ENCODE data around the gene IPO5.

DNA sequence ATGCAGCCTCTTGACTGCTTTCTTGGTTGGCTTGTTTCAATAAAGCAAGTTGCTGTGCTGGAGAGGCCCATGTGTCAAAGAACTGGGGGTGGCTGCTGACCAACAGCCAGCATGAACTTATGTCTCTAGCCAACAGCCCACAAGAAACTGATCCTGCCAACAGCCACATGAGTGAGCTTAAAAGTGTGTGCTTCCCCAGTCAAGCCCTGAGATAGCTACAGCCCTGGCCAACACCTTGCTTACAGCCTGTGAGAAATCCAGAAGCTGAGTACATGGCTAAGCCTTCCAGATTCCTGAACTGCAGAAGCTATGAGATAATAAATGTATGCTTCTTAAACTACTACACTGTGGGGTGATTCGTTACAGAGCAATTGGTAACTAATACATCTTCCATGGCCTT lies 38.9 kb upstream of the IPO5 start:
- TF ChIP-seq, protein P1, sequence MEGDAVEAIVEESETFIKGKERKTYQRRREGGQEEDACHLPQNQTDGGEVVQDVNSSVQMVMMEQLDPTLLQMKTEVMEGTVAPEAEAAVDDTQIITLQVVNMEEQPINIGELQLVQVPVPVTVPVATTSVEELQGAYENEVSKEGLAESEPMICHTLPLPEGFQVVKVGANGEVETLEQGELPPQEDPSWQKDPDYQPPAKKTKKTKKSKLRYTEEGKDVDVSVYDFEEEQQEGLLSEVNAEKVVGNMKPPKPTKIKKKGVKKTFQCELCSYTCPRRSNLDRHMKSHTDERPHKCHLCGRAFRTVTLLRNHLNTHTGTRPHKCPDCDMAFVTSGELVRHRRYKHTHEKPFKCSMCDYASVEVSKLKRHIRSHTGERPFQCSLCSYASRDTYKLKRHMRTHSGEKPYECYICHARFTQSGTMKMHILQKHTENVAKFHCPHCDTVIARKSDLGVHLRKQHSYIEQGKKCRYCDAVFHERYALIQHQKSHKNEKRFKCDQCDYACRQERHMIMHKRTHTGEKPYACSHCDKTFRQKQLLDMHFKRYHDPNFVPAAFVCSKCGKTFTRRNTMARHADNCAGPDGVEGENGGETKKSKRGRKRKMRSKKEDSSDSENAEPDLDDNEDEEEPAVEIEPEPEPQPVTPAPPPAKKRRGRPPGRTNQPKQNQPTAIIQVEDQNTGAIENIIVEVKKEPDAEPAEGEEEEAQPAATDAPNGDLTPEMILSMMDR (IDR thresholded peaks at IDR 0.05) = no peak
- TF ChIP-seq POLR2AphosphoS5 (IDR thresholded peaks at IDR 0.05) (no peak), EP300 (IDR thresholded peaks at IDR 0.05) (no peak), POLR2A (IDR thresholded peaks at IDR 0.05; ENCODE audit: low read depth) (no peak)

Data from esophagus muscularis mucosa (tissue), 4 donors.